ENCODE data around the gene PIK3R5.

PIK3R5 gene

DNA sequence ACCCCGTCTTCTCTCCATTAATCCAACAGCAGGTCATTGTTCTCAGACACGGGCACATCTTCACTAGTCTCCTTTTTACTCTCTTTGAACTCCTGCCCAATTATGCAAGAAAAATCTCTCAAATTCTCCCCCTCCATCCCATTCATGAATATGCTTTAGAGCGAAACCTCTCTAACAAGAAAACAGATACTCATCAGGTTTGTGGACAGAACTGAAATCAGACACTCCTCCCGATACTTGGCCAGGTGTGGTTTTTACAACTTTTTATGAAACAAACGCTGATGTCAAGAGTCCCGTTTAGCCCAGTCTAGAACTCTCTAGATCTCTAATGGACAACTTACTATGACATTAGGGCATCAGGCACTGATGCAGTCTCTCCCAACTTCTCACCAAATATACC is 40.9 kb downstream of the PIK3R5 start:
- no peak for TF ChIP-seq EZH2phosphoT487 (IDR thresholded peaks at IDR 0.05; ENCODE audit: borderline replicate concordance, low read length)
- TF ChIP-seq, protein P1, sequence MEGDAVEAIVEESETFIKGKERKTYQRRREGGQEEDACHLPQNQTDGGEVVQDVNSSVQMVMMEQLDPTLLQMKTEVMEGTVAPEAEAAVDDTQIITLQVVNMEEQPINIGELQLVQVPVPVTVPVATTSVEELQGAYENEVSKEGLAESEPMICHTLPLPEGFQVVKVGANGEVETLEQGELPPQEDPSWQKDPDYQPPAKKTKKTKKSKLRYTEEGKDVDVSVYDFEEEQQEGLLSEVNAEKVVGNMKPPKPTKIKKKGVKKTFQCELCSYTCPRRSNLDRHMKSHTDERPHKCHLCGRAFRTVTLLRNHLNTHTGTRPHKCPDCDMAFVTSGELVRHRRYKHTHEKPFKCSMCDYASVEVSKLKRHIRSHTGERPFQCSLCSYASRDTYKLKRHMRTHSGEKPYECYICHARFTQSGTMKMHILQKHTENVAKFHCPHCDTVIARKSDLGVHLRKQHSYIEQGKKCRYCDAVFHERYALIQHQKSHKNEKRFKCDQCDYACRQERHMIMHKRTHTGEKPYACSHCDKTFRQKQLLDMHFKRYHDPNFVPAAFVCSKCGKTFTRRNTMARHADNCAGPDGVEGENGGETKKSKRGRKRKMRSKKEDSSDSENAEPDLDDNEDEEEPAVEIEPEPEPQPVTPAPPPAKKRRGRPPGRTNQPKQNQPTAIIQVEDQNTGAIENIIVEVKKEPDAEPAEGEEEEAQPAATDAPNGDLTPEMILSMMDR (IDR thresholded peaks at IDR 0.05; ENCODE audit: low read depth, low read length, poor library complexity, severe bottlenecking), result no peak
- Histone ChIP-seq H3K4me2 (ENCODE audit: low read length) (no peak overlapping the region), H3K4me3 (ENCODE audit: low read length) (no peak overlapping the region), H3K9me3 (ENCODE audit: control insufficient read depth, insufficient read depth, low read length) (peaks cover 19% of the 10 kb centered on the region), H4K20me1 (ENCODE audit: control insufficient read depth, insufficient read depth, low read depth, low read length) (no peaks in the 10 kb centered on the region), H3K79me2 (ENCODE audit: control insufficient read depth, low read length) (no peaks in the 10 kb centered on the region), H3K4me1 (ENCODE audit: control insufficient read depth, low read length) (no peaks in the 10 kb centered on the region), H3K36me3 (ENCODE audit: control insufficient read depth, low read length) (no peaks in the 10 kb centered on the region), H3F3A (ENCODE audit: control insufficient read depth, insufficient read depth) (no peaks in the 10 kb centered on the region), H3K27ac (ENCODE audit: low read depth, low read length) (no peak overlapping the region), H3K9me2 (replicated peaks; ENCODE audit: control insufficient read depth, low read length) (no peaks in the 10 kb centered on the region), H3K27me3 (ENCODE audit: control insufficient read depth, low read length) (no peaks in the 10 kb centered on the region)

DNA sequence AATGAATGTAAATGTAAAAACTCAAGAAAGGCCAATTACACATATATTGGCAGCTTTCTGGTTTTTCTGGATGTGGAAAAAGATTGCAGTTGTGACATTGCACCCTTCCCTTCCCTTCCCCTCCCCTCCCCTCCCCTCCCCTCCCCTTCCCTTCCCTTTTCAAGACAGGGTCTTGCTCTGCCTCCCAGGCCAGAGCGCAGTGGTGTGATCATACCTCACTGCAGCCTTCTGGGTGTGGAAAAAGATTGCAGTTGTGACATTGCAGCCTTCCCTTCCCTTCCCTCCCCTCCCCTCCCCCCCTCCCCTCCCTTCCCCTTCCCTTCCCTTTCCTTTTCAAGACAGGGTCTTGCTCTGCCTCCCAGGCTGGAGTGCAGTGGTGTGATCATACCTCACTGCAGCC is 41.7 kb downstream of the PIK3R5 start:
- Histone ChIP-seq H3F3A (ENCODE audit: control insufficient read depth, insufficient read depth) (no peaks in the 10 kb centered on the region), H3K27ac (ENCODE audit: low read depth, low read length) (no peak overlapping the region), H3K9me2 (replicated peaks; ENCODE audit: control insufficient read depth, low read length) (no peaks in the 10 kb centered on the region), H4K20me1 (ENCODE audit: control insufficient read depth, insufficient read depth, low read depth, low read length) (no peaks in the 10 kb centered on the region), H3K4me2 (ENCODE audit: low read length) (no peak overlapping the region), H3K36me3 (ENCODE audit: control insufficient read depth, low read length) (no peaks in the 10 kb centered on the region), H3K9me3 (ENCODE audit: control insufficient read depth, insufficient read depth, low read length) (peaks cover 17% of the 10 kb centered on the region), H3K27me3 (ENCODE audit: control insufficient read depth, low read length) (no peaks in the 10 kb centered on the region), H3K4me3 (ENCODE audit: low read length) (no peak overlapping the region), H3K79me2 (ENCODE audit: control insufficient read depth, low read length) (no peaks in the 10 kb centered on the region), H3K4me1 (ENCODE audit: control insufficient read depth, low read length) (no peaks in the 10 kb centered on the region)
- TF ChIP-seq, protein P1 (IDR thresholded peaks at IDR 0.05; ENCODE audit: low read depth, low read length, poor library complexity, severe bottlenecking), result no peak
- TF ChIP-seq EZH2phosphoT487 (IDR thresholded peaks at IDR 0.05; ENCODE audit: borderline replicate concordance, low read length), result no peak

DNA sequence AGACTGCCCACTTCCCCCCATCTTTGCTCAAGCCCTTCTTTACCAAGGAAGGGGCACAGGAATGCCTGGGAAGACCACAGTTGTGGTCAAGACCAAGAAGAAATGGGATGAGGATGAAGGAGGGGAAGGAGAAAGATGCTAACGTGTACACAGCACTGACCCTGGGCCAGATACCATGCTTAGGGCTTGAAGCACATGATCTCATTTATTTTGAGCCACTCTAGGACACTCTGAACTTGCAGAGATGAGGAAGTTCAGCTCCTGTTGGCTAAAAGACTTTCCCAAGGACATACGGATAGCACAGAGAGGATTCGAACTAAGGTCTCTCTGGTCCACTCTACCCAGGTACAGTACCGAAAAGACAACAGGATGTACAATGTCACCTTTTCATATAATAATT is 42.6 kb downstream of the PIK3R5 start:
- H3K36me3 ChIP-seq (ENCODE audit: control insufficient read depth, low read length), result no peaks in the 10 kb centered on the region
- no peaks in the 10 kb centered on the region for H3K79me2 ChIP-seq (ENCODE audit: control insufficient read depth, low read length)
- H3K4me3 ChIP-seq (ENCODE audit: low read length), result no peak overlapping the region
- no peaks in the 10 kb centered on the region for H3F3A ChIP-seq (ENCODE audit: control insufficient read depth, insufficient read depth)
- H3K27ac ChIP-seq (ENCODE audit: low read depth, low read length), result no peak overlapping the region
- H3K27me3 ChIP-seq (ENCODE audit: control insufficient read depth, low read length), result no peaks in the 10 kb centered on the region
- H3K4me2 ChIP-seq (ENCODE audit: low read length), result no peak overlapping the region
- no peaks in the 10 kb centered on the region for H3K4me1 ChIP-seq (ENCODE audit: control insufficient read depth, low read length)
- no peak for TF ChIP-seq EZH2phosphoT487 (IDR thresholded peaks at IDR 0.05; ENCODE audit: borderline replicate concordance, low read length)
- TF ChIP-seq, protein P1 (IDR thresholded peaks at IDR 0.05; ENCODE audit: low read depth, low read length, poor library complexity, severe bottlenecking), result no peak
- no peaks in the 10 kb centered on the region for H3K9me2 ChIP-seq (replicated peaks; ENCODE audit: control insufficient read depth, low read length)
- H4K20me1 ChIP-seq (ENCODE audit: control insufficient read depth, insufficient read depth, low read depth, low read length), result no peaks in the 10 kb centered on the region
- H3K9me3 ChIP-seq (ENCODE audit: control insufficient read depth, insufficient read depth, low read length), result peaks cover 9% of the 10 kb centered on the region

DNA sequence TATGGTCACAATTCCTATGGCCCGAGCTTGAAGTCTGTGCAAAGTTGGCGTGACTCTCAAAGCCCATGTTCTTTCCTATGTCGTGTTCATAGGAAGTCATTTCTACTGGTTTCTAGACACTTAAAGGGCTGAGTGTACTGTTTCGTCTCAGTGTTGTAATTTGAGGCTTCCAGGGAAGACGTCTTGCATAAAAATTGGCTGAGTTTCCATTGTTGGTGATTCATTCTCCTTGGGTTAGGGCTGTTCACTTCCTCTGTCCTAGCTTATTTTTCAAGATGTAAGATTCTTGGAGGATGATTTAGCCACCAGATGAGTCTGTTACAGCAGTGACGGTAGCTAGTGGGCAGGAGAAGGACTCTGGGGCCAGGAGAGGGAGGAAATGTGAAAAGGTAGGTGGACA is 43.1 kb downstream of the PIK3R5 start:
- H3K4me3 ChIP-seq (ENCODE audit: low read length), result no peak overlapping the region
- H3K27me3 ChIP-seq (ENCODE audit: control insufficient read depth, low read length), result no peaks in the 10 kb centered on the region
- H3K27ac ChIP-seq (ENCODE audit: low read depth, low read length), result no peak overlapping the region
- no peaks in the 10 kb centered on the region for H3K9me2 ChIP-seq (replicated peaks; ENCODE audit: control insufficient read depth, low read length)
- H3K4me1 ChIP-seq (ENCODE audit: control insufficient read depth, low read length), result no peaks in the 10 kb centered on the region
- H4K20me1 ChIP-seq (ENCODE audit: control insufficient read depth, insufficient read depth, low read depth, low read length), result no peaks in the 10 kb centered on the region
- TF ChIP-seq, protein P1 (IDR thresholded peaks at IDR 0.05; ENCODE audit: low read depth, low read length, poor library complexity, severe bottlenecking), result no peak
- TF ChIP-seq EZH2phosphoT487 (IDR thresholded peaks at IDR 0.05; ENCODE audit: borderline replicate concordance, low read length), result no peak
- peaks cover 5% of the 10 kb centered on the region for H3K9me3 ChIP-seq (ENCODE audit: control insufficient read depth, insufficient read depth, low read length)
- H3K36me3 ChIP-seq (ENCODE audit: control insufficient read depth, low read length), result no peaks in the 10 kb centered on the region
- no peak overlapping the region for H3K4me2 ChIP-seq (ENCODE audit: low read length)
- H3K79me2 ChIP-seq (ENCODE audit: control insufficient read depth, low read length), result no peaks in the 10 kb centered on the region
- H3F3A ChIP-seq (ENCODE audit: control insufficient read depth, insufficient read depth), result no peaks in the 10 kb centered on the region

Measured in DOHH2 (cell line).